Measurements from ENCODE around the gene LRRC23. TPM values are rescaled to one million over a fixed set of nuclear protein-coding genes. Genes with fewer than 3 reads are reported as not detected.
A peak's percentile ranks its signal among the peaks of the same experiment; 100 is the strongest.
"Not testable (repeated sequence)": the region's sequence is repeated elsewhere in the genome, so short reads cannot be mapped to it uniquely, and the experiment has no call there.

LRRC23 gene
- polyA plus RNA-seq, 1 donor from 2014 or later: 20.5 TPM

DNA sequence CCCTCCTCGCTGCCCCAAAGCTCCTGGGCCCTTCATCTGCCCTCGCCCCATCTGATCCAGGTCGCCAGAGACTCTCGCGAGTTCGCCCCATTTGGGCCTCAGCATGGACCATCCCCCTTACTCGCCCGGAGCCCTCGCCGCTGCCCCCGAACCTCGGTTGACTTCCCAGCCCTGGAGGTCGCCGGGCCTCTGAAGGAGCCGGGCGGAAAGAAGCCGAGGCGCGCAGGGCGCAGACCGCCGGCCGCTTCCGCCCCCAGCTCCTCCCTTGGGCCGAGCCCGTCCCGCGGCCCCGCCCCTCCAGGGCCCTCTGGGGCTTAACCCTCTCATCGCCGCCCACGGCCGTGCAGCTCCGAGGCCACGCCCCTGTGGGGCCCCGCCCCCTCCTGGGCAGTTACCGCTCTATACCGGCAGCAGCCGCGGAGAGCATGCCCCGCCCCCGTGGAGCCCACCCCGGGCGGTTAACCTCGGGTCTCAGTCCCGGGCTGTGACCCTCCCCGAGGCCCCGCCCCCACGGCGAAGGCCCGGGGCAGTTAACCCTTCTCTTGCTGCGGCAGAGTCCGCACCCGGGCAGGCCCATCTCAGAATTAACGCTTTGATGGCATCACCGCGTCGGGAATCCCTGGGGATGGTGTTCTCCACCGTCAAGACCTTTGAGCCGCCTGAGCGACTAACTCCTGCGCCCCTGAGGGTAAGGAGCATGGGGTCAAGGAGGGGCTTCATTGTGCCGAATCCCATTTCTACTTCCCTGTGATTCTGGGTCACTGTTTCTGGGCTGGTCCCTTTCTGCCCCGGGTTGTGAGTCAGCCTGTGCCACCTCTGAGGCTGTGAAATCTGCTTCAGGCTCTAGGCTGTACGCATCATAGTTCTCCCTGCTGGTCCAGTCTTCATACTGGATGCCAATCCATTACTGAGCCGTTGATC lies 31.3 kb upstream of the LRRC23 start, which contains the start of gene SPSB2:
TSS of gene SPSB2 (minus strand) at position 210 of the 921 bp plus-strand sequence. CDS start 402 bp downstream, outside the sequence.
- Histone ChIP-seq H3K9ac (ENCODE audit: low read length) (peak within 1 kb of the TSS; percentile 75), H3K9me2 (ENCODE audit: insufficient read depth, low read length) (no peaks in the 10 kb centered on the region), H3K79me2 (replicated peaks; ENCODE audit: insufficient read depth, low read length) (no peaks in the 10 kb centered on the region), H3K27ac (ENCODE audit: low read length) (peak within 1 kb of the TSS; percentile 65), H3K9me3 (ENCODE audit: low read length) (no peaks in the 10 kb centered on the region), H2AFZ (ENCODE audit: low read depth, low read length) (peak within 1 kb of the TSS; percentile 40), H3K4me2 (ENCODE audit: low read length) (peak within 1 kb of the TSS; percentile 86), H4K20me1 (ENCODE audit: insufficient read depth) (no peaks in the 10 kb centered on the region), H3K36me3 (ENCODE audit: insufficient read depth, low read length) (no peaks in the 10 kb centered on the region), H3F3A (ENCODE audit: insufficient read depth, low read length, poor library complexity, severe bottlenecking) (no peaks in the 10 kb centered on the region), H3K27me3 (ENCODE audit: insufficient read depth, low read depth, low read length) (no peaks in the 10 kb centered on the region), H3K4me3 (ENCODE audit: low read length) (peak within 1 kb of the TSS; percentile 88)
- TF ChIP-seq EP300 (conservative IDR thresholded peaks at IDR 0.05; ENCODE audit: poor library complexity, severe bottlenecking) (peak; percentile 20), POLR2AphosphoS5 (IDR thresholded peaks at IDR 0.05) (peak; percentile 39), RAD21 (conservative IDR thresholded peaks at IDR 0.05) (no peak)

DNA sequence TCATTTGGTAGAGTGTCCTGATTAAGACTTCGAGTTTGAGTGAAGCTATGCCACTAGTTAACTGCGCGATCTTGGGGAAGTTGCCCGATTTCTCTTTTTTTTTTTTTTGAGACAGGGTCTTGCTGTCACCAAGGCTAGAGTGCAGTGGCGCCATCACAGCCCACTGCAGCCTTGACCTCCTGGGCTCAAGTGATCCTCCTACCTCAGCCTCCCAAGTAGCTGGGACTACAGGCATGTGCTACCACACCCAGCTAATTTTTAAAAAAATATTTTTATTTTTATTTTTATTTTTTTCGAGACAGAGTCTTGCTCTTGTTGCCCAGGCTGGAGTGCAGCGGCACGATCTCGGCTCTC lies 30.6 kb upstream of the LRRC23 start:
- H3K27me3 ChIP-seq (ENCODE audit: insufficient read depth, low read depth, low read length); H3K79me2 ChIP-seq (replicated peaks; ENCODE audit: insufficient read depth, low read length); H3K9me3 ChIP-seq (ENCODE audit: low read length); H3K9me2 ChIP-seq (ENCODE audit: insufficient read depth, low read length); H3F3A ChIP-seq (ENCODE audit: insufficient read depth, low read length, poor library complexity, severe bottlenecking); H3K36me3 ChIP-seq (ENCODE audit: insufficient read depth, low read length); H4K20me1 ChIP-seq (ENCODE audit: insufficient read depth): not testable (repeated sequence)
- peak overlapping the region; percentile 65 for H3K27ac ChIP-seq (ENCODE audit: low read length)
- H3K4me3 ChIP-seq (ENCODE audit: low read length): peak overlapping the region; percentile 88
- peak overlapping the region; percentile 49 for H3K4me2 ChIP-seq (ENCODE audit: low read length)
- peak overlapping the region; percentile 10 for H2AFZ ChIP-seq (ENCODE audit: low read depth, low read length)
- H3K9ac ChIP-seq (ENCODE audit: low read length): peak overlapping the region; percentile 75

DNA sequence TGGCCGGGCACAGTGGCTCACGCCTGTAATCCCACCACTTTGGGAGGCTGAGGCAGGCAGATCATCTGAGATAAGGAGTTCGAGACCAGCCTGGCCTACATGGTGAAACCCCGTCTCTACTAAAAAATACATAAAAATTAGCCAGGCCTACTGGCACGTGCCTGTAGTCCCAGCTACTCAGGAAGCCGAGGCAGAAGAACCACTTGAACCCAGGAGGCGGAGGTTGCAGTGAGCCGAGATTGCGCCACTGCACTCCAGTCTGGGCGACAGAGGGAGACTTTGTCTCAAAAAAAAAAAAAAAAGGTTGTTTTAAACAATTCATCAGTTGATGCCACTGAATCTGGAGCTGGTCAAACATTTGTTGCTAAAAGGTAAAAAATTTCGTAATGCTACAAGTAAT lies 24.8 kb upstream of the LRRC23 start:
- H3K4me2 ChIP-seq (ENCODE audit: low read length); H3K27ac ChIP-seq (ENCODE audit: low read length); H3K4me3 ChIP-seq (ENCODE audit: low read length); H3F3A ChIP-seq (ENCODE audit: insufficient read depth, low read length, poor library complexity, severe bottlenecking); H3K9ac ChIP-seq (ENCODE audit: low read length); H3K9me3 ChIP-seq (ENCODE audit: low read length); H2AFZ ChIP-seq (ENCODE audit: low read depth, low read length); H4K20me1 ChIP-seq (ENCODE audit: insufficient read depth); H3K79me2 ChIP-seq (replicated peaks; ENCODE audit: insufficient read depth, low read length); H3K9me2 ChIP-seq (ENCODE audit: insufficient read depth, low read length); H3K27me3 ChIP-seq (ENCODE audit: insufficient read depth, low read depth, low read length); H3K36me3 ChIP-seq (ENCODE audit: insufficient read depth, low read length): not testable (repeated sequence)

DNA sequence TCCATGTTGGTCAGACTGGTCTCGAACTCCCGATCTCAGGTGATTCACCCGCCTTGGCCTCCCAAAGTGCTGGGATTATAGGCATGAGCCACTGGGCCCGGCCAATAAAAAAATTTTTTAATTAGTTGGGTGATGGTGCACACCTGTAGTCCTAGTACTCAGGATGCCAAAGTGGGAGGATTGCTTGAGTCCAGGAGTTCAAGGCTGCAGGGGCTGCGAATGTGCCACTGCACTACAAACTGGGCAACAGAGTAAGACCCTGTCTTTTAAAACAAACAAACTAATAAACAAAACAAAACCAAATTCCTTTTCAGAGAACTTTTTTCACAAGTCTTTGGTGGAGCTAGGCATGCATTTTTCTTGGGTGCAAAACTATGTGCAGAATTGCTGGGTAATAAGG lies 21.4 kb upstream of the LRRC23 start:
- TF ChIP-seq, protein P1, sequence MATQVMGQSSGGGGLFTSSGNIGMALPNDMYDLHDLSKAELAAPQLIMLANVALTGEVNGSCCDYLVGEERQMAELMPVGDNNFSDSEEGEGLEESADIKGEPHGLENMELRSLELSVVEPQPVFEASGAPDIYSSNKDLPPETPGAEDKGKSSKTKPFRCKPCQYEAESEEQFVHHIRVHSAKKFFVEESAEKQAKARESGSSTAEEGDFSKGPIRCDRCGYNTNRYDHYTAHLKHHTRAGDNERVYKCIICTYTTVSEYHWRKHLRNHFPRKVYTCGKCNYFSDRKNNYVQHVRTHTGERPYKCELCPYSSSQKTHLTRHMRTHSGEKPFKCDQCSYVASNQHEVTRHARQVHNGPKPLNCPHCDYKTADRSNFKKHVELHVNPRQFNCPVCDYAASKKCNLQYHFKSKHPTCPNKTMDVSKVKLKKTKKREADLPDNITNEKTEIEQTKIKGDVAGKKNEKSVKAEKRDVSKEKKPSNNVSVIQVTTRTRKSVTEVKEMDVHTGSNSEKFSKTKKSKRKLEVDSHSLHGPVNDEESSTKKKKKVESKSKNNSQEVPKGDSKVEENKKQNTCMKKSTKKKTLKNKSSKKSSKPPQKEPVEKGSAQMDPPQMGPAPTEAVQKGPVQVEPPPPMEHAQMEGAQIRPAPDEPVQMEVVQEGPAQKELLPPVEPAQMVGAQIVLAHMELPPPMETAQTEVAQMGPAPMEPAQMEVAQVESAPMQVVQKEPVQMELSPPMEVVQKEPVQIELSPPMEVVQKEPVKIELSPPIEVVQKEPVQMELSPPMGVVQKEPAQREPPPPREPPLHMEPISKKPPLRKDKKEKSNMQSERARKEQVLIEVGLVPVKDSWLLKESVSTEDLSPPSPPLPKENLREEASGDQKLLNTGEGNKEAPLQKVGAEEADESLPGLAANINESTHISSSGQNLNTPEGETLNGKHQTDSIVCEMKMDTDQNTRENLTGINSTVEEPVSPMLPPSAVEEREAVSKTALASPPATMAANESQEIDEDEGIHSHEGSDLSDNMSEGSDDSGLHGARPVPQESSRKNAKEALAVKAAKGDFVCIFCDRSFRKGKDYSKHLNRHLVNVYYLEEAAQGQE (IDR thresholded peaks at IDR 0.05; ENCODE audit: borderline replicate concordance): no peak
- TF ChIP-seq EP300 (conservative IDR thresholded peaks at IDR 0.05; ENCODE audit: poor library complexity, severe bottlenecking) (no peak), SMC3 (conservative IDR thresholded peaks at IDR 0.05; ENCODE audit: poor library complexity) (no peak)
- no peaks in the 10 kb centered on the region for H3K79me2 ChIP-seq (replicated peaks; ENCODE audit: insufficient read depth, low read length)

More for the DNA sequence above, 21.4 kb upstream of the LRRC23 start:
- Histone ChIP-seq H3K9me3 (ENCODE audit: low read length) (no peaks in the 10 kb centered on the region), H4K20me1 (ENCODE audit: insufficient read depth) (no peaks in the 10 kb centered on the region), H3F3A (ENCODE audit: insufficient read depth, low read length, poor library complexity, severe bottlenecking) (no peaks in the 10 kb centered on the region), H3K9ac (ENCODE audit: low read length) (no peak overlapping the region), H3K27me3 (ENCODE audit: insufficient read depth, low read depth, low read length) (no peaks in the 10 kb centered on the region), H3K4me2 (ENCODE audit: low read length) (no peak overlapping the region), H3K27ac (ENCODE audit: low read length) (no peak overlapping the region), H3K9me2 (ENCODE audit: insufficient read depth, low read length) (no peaks in the 10 kb centered on the region), H2AFZ (ENCODE audit: low read depth, low read length) (no peak overlapping the region), H3K36me3 (ENCODE audit: insufficient read depth, low read length) (no peaks in the 10 kb centered on the region), H3K4me3 (ENCODE audit: low read length) (no peak overlapping the region)

All from neural cell (in vitro differentiated cells).